ENCODE data around the gene MED22. TPM values are rescaled to one million over a fixed set of nuclear protein-coding genes. Genes with fewer than 3 reads are reported as not detected.
"Not testable (repeated sequence)": the region's sequence is repeated elsewhere in the genome, so short reads cannot be mapped to it uniquely, and the experiment has no call there.

The MED22 gene
- total and polyA plus RNA-seq, 8 donors = 21.8 to 29.2 (median 26.3) TPM

- Histone ChIP-seq H3K27ac (no peak overlapping the region), H3K4me1 (no peaks in the 10 kb centered on the region), H3K9me3 (no peaks in the 10 kb centered on the region), H3K27me3 (peaks cover 0 to 1% of the 10 kb centered on the region in 2 donors), H3K36me3 (peaks cover 0 to 32% of the 10 kb centered on the region in 2 donors), H3K4me3 (no peak overlapping the region)
- DNase-seq (no peak), ATAC-seq (no peak)
- TF ChIP-seq, protein P1, sequence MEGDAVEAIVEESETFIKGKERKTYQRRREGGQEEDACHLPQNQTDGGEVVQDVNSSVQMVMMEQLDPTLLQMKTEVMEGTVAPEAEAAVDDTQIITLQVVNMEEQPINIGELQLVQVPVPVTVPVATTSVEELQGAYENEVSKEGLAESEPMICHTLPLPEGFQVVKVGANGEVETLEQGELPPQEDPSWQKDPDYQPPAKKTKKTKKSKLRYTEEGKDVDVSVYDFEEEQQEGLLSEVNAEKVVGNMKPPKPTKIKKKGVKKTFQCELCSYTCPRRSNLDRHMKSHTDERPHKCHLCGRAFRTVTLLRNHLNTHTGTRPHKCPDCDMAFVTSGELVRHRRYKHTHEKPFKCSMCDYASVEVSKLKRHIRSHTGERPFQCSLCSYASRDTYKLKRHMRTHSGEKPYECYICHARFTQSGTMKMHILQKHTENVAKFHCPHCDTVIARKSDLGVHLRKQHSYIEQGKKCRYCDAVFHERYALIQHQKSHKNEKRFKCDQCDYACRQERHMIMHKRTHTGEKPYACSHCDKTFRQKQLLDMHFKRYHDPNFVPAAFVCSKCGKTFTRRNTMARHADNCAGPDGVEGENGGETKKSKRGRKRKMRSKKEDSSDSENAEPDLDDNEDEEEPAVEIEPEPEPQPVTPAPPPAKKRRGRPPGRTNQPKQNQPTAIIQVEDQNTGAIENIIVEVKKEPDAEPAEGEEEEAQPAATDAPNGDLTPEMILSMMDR (IDR thresholded peaks at IDR 0.05) = no peak
- intact Hi-C loops (cut with DNase I) = loop anchor here in 1 of 2 donors (5.0 kb wide), 1 partner anchor 141 kb away; no protein-coding TSS in a partner anchor
Observed at GRCh38 chr9:133327834-133328484, 20.0 kb downstream of the MED22 start.

DNA sequence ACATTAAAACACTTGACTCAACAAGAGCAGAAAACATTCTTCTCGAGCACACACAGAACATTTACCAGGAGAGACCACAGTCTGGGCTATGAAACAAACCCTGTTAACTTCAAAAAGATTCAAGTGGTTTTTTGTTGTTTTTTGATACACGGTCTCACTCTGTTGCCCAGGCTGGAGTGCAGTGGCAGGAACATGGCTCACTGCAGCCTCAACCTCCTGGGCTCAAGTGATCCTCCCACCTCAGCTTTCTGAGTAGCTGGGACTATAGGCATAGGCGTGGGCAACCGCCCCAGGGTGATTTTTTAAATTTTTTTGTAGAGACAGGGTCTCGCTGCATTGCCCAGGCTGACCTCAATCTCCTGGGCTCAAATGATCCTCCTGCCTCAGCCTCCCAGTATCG is 20.9 kb downstream of the MED22 start:
- H3K27me3 ChIP-seq, H3K4me3 ChIP-seq, H3K9me3 ChIP-seq, H3K27ac ChIP-seq, H3K4me1 ChIP-seq: not testable (repeated sequence)
- intact Hi-C loops (cut with DNase I) = loop anchor here in 1 of 2 donors (5.0 kb wide), 1 partner anchor 140 kb away; no protein-coding TSS in a partner anchor
- peaks cover 0 to 23% of the 10 kb centered on the region in 2 donors for H3K36me3 ChIP-seq
- ATAC-seq (peak; percentile 38), DNase-seq (peak in 1 of 4 donors; percentile 19)

DNA sequence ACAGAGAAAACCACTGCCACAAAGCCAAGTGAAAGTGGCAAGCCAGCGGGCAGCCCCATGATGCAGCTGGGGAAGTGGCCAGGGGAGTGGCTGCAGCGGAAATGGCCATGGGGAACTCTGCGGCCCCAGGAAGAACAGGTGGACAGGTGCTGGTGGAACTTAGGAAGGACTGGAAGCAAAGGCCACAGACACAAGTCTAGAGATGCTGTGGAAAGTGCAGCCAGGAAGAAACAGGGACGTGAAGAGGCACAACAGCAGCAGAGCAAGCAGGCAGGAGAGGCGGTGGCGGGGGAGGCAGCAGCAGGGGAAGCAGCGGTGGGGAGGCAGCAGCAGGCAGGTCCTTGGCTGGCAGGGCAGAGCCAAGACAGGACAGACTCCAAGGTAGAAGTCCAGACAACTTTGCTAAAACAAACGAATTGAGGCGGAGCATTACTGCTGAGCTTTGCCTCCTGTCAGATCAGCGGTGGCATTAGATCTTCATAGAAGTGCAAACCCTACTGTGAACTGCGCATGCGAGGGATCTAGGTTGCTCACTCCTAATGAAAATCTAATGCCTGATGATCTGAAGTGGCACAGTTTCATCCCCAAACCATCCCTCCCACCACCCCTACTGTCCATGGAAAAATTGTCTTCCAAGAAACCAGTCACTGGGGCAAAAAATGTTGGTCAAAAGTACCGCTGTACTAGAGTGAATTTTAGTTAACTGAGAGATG is 23.8 kb downstream of the MED22 start:
- Histone ChIP-seq H3K27me3 (peaks cover 0 to 5% of the 10 kb centered on the region in 2 donors), H3K9me3 (no peaks in the 10 kb centered on the region), H3K36me3 (no peaks in the 10 kb centered on the region), H3K4me3 (no peak overlapping the region), H3K27ac (no peak overlapping the region), H3K4me1 (no peaks in the 10 kb centered on the region)
- TF ChIP-seq, protein P1 (IDR thresholded peaks at IDR 0.05) = no peak
- intact Hi-C loops (cut with DNase I) = no loop called here
- DNase-seq (peak in 1 of 4 donors; percentile 45), ATAC-seq (no peak)

- intact Hi-C loops (cut with DNase I) = no loop called here
- ATAC-seq = no peak
Observed at GRCh38 chr9:133323211-133323610, 24.7 kb downstream of the MED22 start.

GRCh38 chr9:133322701-133323100 is 25.2 kb downstream of the MED22 start:
- H3K9me3 ChIP-seq = no peaks in the 10 kb centered on the region
- H3K4me1 ChIP-seq = no peaks in the 10 kb centered on the region
- H3K27me3 ChIP-seq = peaks cover 0 to 5% of the 10 kb centered on the region in 2 donors
- H3K4me3 ChIP-seq = no peak overlapping the region
- intact Hi-C loops (cut with DNase I) = no loop called here
- TF ChIP-seq, protein P1 (IDR thresholded peaks at IDR 0.05) = no peak
- no peak overlapping the region for H3K27ac ChIP-seq
- DNase-seq (peak in 1 of 4 donors; percentile 28), ATAC-seq (no peak)
- no peaks in the 10 kb centered on the region for H3K36me3 ChIP-seq

More at GRCh38 chr9:133323211-133323610, 24.7 kb downstream of the MED22 start:
- Histone ChIP-seq H3K27ac (no peak overlapping the region), H3K4me1 (no peaks in the 10 kb centered on the region), H3K9me3 (no peaks in the 10 kb centered on the region), H3K36me3 (no peaks in the 10 kb centered on the region), H3K4me3 (no peak overlapping the region), H3K27me3 (peaks cover 0 to 5% of the 10 kb centered on the region in 2 donors)
- TF ChIP-seq, protein P1 (IDR thresholded peaks at IDR 0.05) = no peak
- peak in 1 of 4 donors; percentile 29 for DNase-seq
